SK-N-SH treated with all-trans-retinoic acid at 6 μM for 48 hours (cell line): Measurements from ENCODE around the gene IQSEC1.

Experiments used
- ATAC-seq: fragments of 200-7000 bp; cut with Tn5 transposase; 3 replicates; pipeline ENCODE4 v1.9.1; 2020; ENCODE audit warnings: mild to moderate bottlenecking, moderate library complexity
- ARNTL ChIP-seq: fragments of 450-650 bp; formaldehyde crosslinking; IDR thresholded peaks from 2 replicates; pipeline ENCODE4 v1.5.0; 2020; ENCODE audit warnings: low read depth, mild to moderate bottlenecking, moderate library complexity, borderline replicate concordance
- BACH2 ChIP-seq: fragments of 250-450 bp; sonication (Bioruptor Pico); IDR thresholded peaks from 2 replicates; pipeline ENCODE4 v1.9.0; 2021; ENCODE audit warnings: mild to moderate bottlenecking, borderline replicate concordance
- CSDC2 ChIP-seq: fragments of 250-450 bp; sonication (Bioruptor Pico); IDR thresholded peaks from 2 replicates; pipeline ENCODE4 v1.5.0; 2020; ENCODE audit warnings: mild to moderate bottlenecking, moderate library complexity
- GLIS3 ChIP-seq: fragments of 250-450 bp; sonication (Bioruptor Pico); IDR thresholded peaks from 2 replicates; pipeline ENCODE4 v1.5.0; 2020; ENCODE audit warnings: mild to moderate bottlenecking, moderate library complexity
- ISL1 ChIP-seq: fragments of 250-450 bp; sonication (Bioruptor Pico); IDR thresholded peaks from 2 replicates; pipeline ENCODE4 v2.1.2; 2022; ENCODE audit warnings: mild to moderate bottlenecking, moderate library complexity
- OSR1 ChIP-seq: fragments of 250-450 bp; sonication (Bioruptor Pico); IDR thresholded peaks from 2 replicates; pipeline ENCODE4 v1.8.0; 2022; ENCODE audit warnings: moderate library complexity, mild to moderate bottlenecking, inconsistent platforms
- PPARA ChIP-seq: fragments of 250-450 bp; sonication (Bioruptor Pico); IDR thresholded peaks from 2 replicates; pipeline ENCODE4 v1.5.0; 2020; ENCODE audit warnings: mild to moderate bottlenecking, borderline replicate concordance
- RARB ChIP-seq: fragments of 250-450 bp; sonication (Bioruptor Pico); IDR thresholded peaks from 2 replicates; pipeline ENCODE4 v1.8.0; 2021; ENCODE audit warnings: mild to moderate bottlenecking, moderate library complexity
- SNAI2 ChIP-seq: fragments of 250-450 bp; sonication (Bioruptor Pico); IDR thresholded peaks from 2 replicates; pipeline ENCODE4 v1.5.0; 2020; ENCODE audit warnings: mild to moderate bottlenecking, moderate library complexity
- TCF4 ChIP-seq: fragments of 250-450 bp; sonication (Bioruptor Pico); IDR thresholded peaks from 2 replicates; pipeline ENCODE4 v1.8.0; 2021; ENCODE audit warnings: mild to moderate bottlenecking, moderate library complexity, borderline replicate concordance
- TOX ChIP-seq: fragments of 250-450 bp; sonication (Bioruptor Pico); IDR thresholded peaks from 2 replicates; pipeline ENCODE4 v1.8.0; 2021; ENCODE audit warnings: mild to moderate bottlenecking, moderate library complexity, borderline replicate concordance
- ZC3H10 ChIP-seq: fragments of 250-450 bp; sonication (Bioruptor Pico); IDR thresholded peaks from 2 replicates; pipeline ENCODE4 v1.5.1; 2021; ENCODE audit warnings: mild to moderate bottlenecking, moderate library complexity
- ZFP3 ChIP-seq: fragments of 250-450 bp; sonication (Bioruptor Pico); IDR thresholded peaks from 2 replicates; pipeline ENCODE4 v1.5.0; 2020; ENCODE audit warnings: mild to moderate bottlenecking, moderate library complexity
- ZFP30 ChIP-seq: fragments of 450-650 bp; formaldehyde crosslinking; IDR thresholded peaks from 2 replicates; pipeline ENCODE4 v1.5.0; 2022; ENCODE audit warnings: mild to moderate bottlenecking, moderate library complexity
- ZNF565 ChIP-seq: fragments of 450-650 bp; formaldehyde crosslinking; conservative IDR thresholded peaks from 2 replicates; pipeline ENCODE4 v1.5.0; 2020; ENCODE audit warnings: low read depth, mild to moderate bottlenecking, moderate library complexity
- ZNF70 ChIP-seq: fragments of 450-650 bp; formaldehyde crosslinking; IDR thresholded peaks from 2 replicates; pipeline ENCODE4 v1.5.0; 2020; ENCODE audit warnings: mild to moderate bottlenecking, moderate library complexity
- ZNF8 ChIP-seq: fragments of 450-650 bp; formaldehyde crosslinking; IDR thresholded peaks from 2 replicates; pipeline ENCODE4 v1.5.0; 2020; ENCODE audit warnings: mild to moderate bottlenecking, moderate library complexity
- TF ChIP-seq, protein P1 (sequence below): fragments of 250-450 bp; sonication (Bioruptor Pico); IDR thresholded peaks from 2 replicates; pipeline ENCODE4 v1.5.1; 2020; ENCODE audit warnings: low read depth, mild to moderate bottlenecking, moderate library complexity
- TF ChIP-seq, protein P2 (sequence below): fragments of 250-450 bp; sonication (Bioruptor Pico); IDR thresholded peaks from 2 replicates; pipeline ENCODE4 v1.8.0; 2021; ENCODE audit warnings: low read depth, mild to moderate bottlenecking, moderate library complexity, borderline replicate concordance
- TF ChIP-seq, protein P3 (sequence below): fragments of 250-450 bp; sonication (Bioruptor Pico); IDR thresholded peaks from 2 replicates; pipeline ENCODE4 v1.5.1; 2021; ENCODE audit warnings: mild to moderate bottlenecking, moderate library complexity

Gene IQSEC1

DNA sequence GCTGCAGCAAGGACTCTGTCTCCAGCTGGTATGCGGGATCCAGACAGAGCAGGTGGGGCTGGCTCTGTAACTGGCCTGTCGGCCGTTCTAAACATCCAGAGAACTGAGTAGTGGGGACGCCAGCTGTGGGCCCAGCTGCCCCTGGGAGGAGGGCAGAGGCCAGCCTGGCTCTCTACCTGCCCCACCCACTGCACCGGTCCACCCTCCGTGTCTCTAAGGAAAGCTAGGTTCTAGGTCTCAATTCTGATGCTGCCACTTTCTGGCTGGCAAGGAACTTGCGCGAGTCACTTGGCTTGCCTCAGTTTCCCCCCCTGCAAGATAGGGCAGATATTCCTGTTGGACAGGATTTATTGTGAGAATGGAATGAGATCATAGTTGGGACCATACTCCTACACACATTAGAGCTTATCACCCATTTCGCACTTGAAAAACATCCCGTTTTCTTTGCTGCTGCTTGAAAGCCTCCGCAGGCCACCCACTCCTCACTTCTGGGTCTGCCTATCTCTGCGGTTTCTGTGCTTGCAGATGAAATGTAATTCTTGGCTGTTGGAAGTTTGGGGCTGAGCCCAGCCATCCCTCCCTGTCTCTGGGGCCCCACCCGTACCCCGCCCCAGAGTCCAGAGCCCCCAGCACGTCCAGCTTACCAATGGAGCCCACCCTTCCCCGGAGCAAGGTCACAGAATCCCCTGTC, 65.8 kb downstream of the IQSEC1 start:
- TF ChIP-seq, protein P1, sequence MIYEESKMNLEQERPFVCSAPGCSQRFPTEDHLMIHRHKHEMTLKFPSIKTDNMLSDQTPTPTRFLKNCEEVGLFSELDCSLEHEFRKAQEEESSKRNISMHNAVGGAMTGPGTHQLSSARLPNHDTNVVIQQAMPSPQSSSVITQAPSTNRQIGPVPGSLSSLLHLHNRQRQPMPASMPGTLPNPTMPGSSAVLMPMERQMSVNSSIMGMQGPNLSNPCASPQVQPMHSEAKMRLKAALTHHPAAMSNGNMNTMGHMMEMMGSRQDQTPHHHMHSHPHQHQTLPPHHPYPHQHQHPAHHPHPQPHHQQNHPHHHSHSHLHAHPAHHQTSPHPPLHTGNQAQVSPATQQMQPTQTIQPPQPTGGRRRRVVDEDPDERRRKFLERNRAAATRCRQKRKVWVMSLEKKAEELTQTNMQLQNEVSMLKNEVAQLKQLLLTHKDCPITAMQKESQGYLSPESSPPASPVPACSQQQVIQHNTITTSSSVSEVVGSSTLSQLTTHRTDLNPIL (CRISPR knock-in tag), result no peak
- TF ChIP-seq ZC3H10 (CRISPR knock-in tag), result no peak
- no peak for TF ChIP-seq ARNTL (CRISPR knock-in tag)
- TF ChIP-seq CSDC2, result no peak
- TF ChIP-seq, protein P2, sequence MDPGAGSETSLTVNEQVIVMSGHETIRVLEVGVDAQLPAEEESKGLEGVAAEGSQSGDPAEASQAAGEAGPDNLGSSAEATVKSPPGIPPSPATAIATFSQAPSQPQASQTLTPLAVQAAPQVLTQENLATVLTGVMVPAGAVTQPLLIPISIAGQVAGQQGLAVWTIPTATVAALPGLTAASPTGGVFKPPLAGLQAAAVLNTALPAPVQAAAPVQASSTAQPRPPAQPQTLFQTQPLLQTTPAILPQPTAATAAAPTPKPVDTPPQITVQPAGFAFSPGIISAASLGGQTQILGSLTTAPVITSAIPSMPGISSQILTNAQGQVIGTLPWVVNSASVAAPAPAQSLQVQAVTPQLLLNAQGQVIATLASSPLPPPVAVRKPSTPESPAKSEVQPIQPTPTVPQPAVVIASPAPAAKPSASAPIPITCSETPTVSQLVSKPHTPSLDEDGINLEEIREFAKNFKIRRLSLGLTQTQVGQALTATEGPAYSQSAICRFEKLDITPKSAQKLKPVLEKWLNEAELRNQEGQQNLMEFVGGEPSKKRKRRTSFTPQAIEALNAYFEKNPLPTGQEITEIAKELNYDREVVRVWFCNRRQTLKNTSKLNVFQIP, result no peak
- TF ChIP-seq SNAI2, result no peak
- no peak for ATAC-seq

DNA sequence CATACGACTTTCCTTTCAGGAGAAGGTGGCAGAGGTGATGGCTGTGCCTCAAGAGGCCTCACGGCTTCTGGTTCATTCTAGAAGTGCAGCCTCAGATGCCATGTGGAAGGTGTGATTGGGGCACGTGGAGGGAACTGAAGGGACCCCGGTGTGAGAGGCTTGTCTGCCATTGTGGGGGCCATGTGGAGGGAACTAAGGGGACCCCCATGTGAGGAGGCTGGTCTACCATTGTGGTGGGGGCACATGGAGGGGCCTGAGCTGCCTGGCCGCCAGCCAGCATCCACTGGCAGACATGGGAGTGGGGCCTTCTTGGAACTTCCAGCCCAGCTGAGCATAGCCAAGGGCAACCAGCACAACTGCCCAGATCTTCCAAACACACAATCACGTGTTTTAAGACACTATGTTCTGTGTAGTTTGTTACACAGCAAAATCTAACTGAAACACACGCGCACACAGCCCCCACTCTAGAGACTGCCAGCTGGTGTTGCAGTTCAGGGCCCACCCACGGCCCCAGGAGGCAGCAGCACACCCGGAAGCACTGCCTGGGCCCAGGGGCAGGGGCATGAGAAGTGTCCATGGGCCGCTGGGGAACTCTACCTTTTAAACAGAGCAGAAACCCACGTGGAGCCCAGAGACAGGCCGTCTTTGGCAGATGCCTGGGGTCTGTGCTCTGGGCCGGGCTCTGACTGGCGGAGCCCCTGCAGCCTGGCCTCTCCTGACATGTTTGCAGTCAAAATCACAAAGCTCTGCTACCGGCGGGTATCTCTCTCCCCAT, 66.8 kb downstream of the IQSEC1 start:
- ATAC-seq, result no peak
- TF ChIP-seq ARNTL (CRISPR knock-in tag), result no peak
- no peak for TF ChIP-seq ISL1
- TF ChIP-seq, protein P1 (CRISPR knock-in tag), result no peak
- TF ChIP-seq ZNF70 (CRISPR knock-in tag), result no peak
- no peak for TF ChIP-seq ZFP30 (CRISPR knock-in tag)
- no peak for TF ChIP-seq TOX (CRISPR knock-in tag)

DNA sequence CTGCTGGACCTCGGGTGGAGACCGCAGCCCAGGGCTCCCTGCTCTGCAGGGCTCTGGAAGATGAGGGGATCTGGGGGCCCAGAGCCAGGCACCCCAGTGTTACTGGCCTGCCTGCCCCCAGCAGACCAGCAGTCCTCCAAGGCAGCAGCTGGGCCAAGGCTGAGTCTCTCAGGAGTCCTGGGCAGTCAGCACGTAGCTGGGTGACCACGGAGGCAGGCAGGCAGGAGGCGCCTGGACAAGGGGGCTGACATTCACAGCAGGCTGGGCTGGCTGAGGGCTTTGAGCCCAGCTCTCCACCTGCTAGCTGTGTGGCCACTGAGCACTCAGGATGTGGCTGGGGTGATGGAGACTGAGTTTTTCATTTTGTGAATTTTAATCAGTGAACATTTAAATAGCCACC, 67.9 kb downstream of the IQSEC1 start:
- TF ChIP-seq CSDC2 (no peak), ZC3H10 (CRISPR knock-in tag) (no peak), GLIS3 (CRISPR knock-in tag) (no peak), BACH2 (CRISPR knock-in tag) (no peak), ZNF565 (CRISPR knock-in tag) (no peak), TCF4 (no peak), ZNF70 (CRISPR knock-in tag) (no peak), ZFP3 (CRISPR knock-in tag) (no peak), RARB (no peak), SNAI2 (no peak), PPARA (CRISPR knock-in tag) (no peak)
- TF ChIP-seq, protein P1 (CRISPR knock-in tag), result no peak
- TF ChIP-seq, protein P2, result no peak
- ATAC-seq, result no peak; the same call in 2 of the 3 replicates

DNA sequence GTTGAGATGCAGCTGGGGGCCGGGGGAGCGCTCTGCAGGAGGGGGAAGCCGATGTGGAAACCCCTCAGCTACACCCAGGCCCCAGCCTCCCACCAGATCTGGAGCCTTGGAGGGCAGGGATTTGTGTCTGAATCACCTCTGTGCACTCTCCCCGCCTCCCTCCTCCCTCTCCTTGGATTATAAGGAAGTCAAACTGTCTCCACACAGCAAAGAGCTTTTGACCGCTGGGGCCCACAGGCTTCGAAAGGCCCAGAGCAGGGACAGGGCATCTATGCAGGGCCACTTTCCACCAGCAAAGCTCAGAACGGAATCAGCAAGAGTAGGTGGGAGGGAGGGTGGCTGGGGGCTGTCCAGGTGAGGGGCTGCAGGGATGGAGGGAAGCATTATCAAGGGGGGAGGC, 68.9 kb downstream of the IQSEC1 start:
- no peak for ATAC-seq
- no peak for TF ChIP-seq OSR1 (CRISPR knock-in tag)
- TF ChIP-seq, protein P3, sequence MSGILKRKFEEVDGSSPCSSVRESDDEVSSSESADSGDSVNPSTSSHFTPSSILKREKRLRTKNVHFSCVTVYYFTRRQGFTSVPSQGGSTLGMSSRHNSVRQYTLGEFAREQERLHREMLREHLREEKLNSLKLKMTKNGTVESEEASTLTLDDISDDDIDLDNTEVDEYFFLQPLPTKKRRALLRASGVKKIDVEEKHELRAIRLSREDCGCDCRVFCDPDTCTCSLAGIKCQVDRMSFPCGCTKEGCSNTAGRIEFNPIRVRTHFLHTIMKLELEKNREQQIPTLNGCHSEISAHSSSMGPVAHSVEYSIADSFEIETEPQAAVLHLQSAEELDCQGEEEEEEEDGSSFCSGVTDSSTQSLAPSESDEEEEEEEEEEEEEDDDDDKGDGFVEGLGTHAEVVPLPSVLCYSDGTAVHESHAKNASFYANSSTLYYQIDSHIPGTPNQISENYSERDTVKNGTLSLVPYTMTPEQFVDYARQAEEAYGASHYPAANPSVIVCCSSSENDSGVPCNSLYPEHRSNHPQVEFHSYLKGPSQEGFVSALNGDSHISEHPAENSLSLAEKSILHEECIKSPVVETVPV, result no peak
- TF ChIP-seq SNAI2, result no peak
- no peak for TF ChIP-seq ZNF8
- TF ChIP-seq ZC3H10 (CRISPR knock-in tag), result no peak
- no peak for TF ChIP-seq CSDC2
- TF ChIP-seq TOX (CRISPR knock-in tag), result no peak
- no peak for TF ChIP-seq ZNF70 (CRISPR knock-in tag)
- no peak for TF ChIP-seq PPARA (CRISPR knock-in tag)
- TF ChIP-seq TCF4, result no peak
- TF ChIP-seq, protein P2, result no peak
- TF ChIP-seq, protein P1 (CRISPR knock-in tag), result no peak
